Karpas-422 (cell line): ENCODE measurements around the gene FAM171A1. TPM values are rescaled to one million over a fixed set of nuclear protein-coding genes. Genes with fewer than 3 reads are reported as not detected.

ENCODE experiments used
- DNase-seq: peaks from one replicate; pipeline ENCODE4 v3.0.0-alpha.2; 2015
- H2AFZ ChIP-seq: fragments of 200-600 bp; sonication (generic); 2 replicates; pipeline ENCODE4 v1.6.1; 2014; ENCODE audit warnings: antibody characterized with exemption, low read length, mixed read lengths
- H3K27ac ChIP-seq: fragments of 200-600 bp; sonication (generic); 2 replicates; pipeline ENCODE4 v1.5.1; 2014; ENCODE audit warnings: mild to moderate bottlenecking, low read length, moderate library complexity
- H3K27me3 ChIP-seq: fragments of 200-600 bp; sonication (generic); 2 replicates; pipeline ENCODE4 v1.6.1; 2014; ENCODE audit warnings: low read length, mixed read lengths
- H3K36me3 ChIP-seq: fragments of 200-600 bp; sonication (generic); 2 replicates; pipeline ENCODE4 v1.6.1; 2014; ENCODE audit warnings: low read length, mixed read lengths; ENCODE audit not compliant: insufficient read depth
- H3K4me1 ChIP-seq: fragments of 200-600 bp; sonication (generic); 2 replicates; pipeline ENCODE4 v1.6.1; 2014; ENCODE audit warnings: mild to moderate bottlenecking, low read length, mixed read lengths
- H3K4me2 ChIP-seq: fragments of 200-600 bp; sonication (generic); 2 replicates; pipeline ENCODE4 v1.6.1; 2014; ENCODE audit warnings: low read length, low read depth, mild to moderate bottlenecking; ENCODE audit not compliant: poor library complexity, severe bottlenecking
- H3K4me3 ChIP-seq: fragments of 200-600 bp; sonication (generic); 2 replicates; pipeline ENCODE4 v1.5.1; 2014; ENCODE audit warnings: mild to moderate bottlenecking, antibody characterized with exemption, low read length, mixed read lengths
- H3K79me2 ChIP-seq: fragments of 200-600 bp; sonication (generic); 2 replicates; pipeline ENCODE4 v1.6.1; 2014; ENCODE audit warnings: mild to moderate bottlenecking, low read length, mixed read lengths
- H3K9ac ChIP-seq: fragments of 200-600 bp; sonication (generic); 2 replicates; pipeline ENCODE4 v1.6.0; 2014; ENCODE audit warnings: low read length
- H3K9me2 ChIP-seq: fragments of 200-600 bp; sonication (generic), shearing (Covaris generic); replicated peaks from 2 replicates; pipeline ENCODE4 v1.6.0; 2014; ENCODE audit warnings: mild to moderate bottlenecking, low read length, moderate library complexity; ENCODE audit not compliant: insufficient read depth
- H3K9me3 ChIP-seq: fragments of 300-700, 200-600 bp; sonication (generic); 2 replicates; pipeline ENCODE4 v1.6.1; 2014; ENCODE audit warnings: low read length, mixed read lengths
- H4K20me1 ChIP-seq: fragments of 200-600 bp; sonication (generic); 2 replicates; pipeline ENCODE4 v1.6.1; 2014; ENCODE audit warnings: mild to moderate bottlenecking, antibody characterized with exemption, low read length, low read depth; ENCODE audit not compliant: insufficient read depth
- total RNA-seq: library from RNA; depleted of rRNA; stranded (reverse); fragments of >200 nt; shearing (Covaris generic); gene quantifications from 2 replicates; pipeline ENCODE4 v1.2.3, GENCODE V29; 2014; ENCODE audit warnings: low replicate concordance

FAM171A1 gene
- total RNA-seq, 1 experiment from 2014 or later = not detected

- H3K4me2 ChIP-seq = no peak overlapping the region
- no peaks in the 10 kb centered on the region for H3K36me3 ChIP-seq
- no peaks in the 10 kb centered on the region for H3K79me2 ChIP-seq
- H3K4me1 ChIP-seq = peaks cover 9% of the 10 kb centered on the region
- H3K9me3 ChIP-seq = no peaks in the 10 kb centered on the region
- H4K20me1 ChIP-seq = no peaks in the 10 kb centered on the region
- no peak for DNase-seq
- no peaks in the 10 kb centered on the region for H3K9me2 ChIP-seq
- H3K27ac ChIP-seq = no peak overlapping the region
- H3K4me3 ChIP-seq = no peak overlapping the region
- H3K27me3 ChIP-seq = no peaks in the 10 kb centered on the region
- no peak overlapping the region for H2AFZ ChIP-seq
- H3K9ac ChIP-seq = no peak overlapping the region
Measured at GRCh38 chr10:15188603-15189002, 182.5 kb downstream of the FAM171A1 start.

- Histone ChIP-seq H3K9me2 (no peaks in the 10 kb centered on the region), H3K4me1 (no peaks in the 10 kb centered on the region; the same call in 1 of the 2 replicates), H3K79me2 (no peaks in the 10 kb centered on the region), H3K4me3 (no peak overlapping the region), H3K27ac (no peak overlapping the region), H4K20me1 (no peaks in the 10 kb centered on the region), H3K4me2 (no peak overlapping the region), H3K9me3 (no peaks in the 10 kb centered on the region), H3K36me3 (no peaks in the 10 kb centered on the region), H3K9ac (no peak overlapping the region), H2AFZ (no peak overlapping the region), H3K27me3 (no peaks in the 10 kb centered on the region)
- DNase-seq = no peak
Measured at GRCh38 chr10:15183689-15184481, 187.2 kb downstream of the FAM171A1 start.

- Histone ChIP-seq H4K20me1 (no peaks in the 10 kb centered on the region), H3K79me2 (no peaks in the 10 kb centered on the region), H3K9ac (no peak overlapping the region), H3K27ac (no peak overlapping the region), H2AFZ (no peak overlapping the region), H3K4me2 (no peak overlapping the region), H3K9me3 (no peaks in the 10 kb centered on the region), H3K36me3 (no peaks in the 10 kb centered on the region), H3K4me1 (no peaks in the 10 kb centered on the region; the same call in 1 of the 2 replicates), H3K4me3 (no peak overlapping the region), H3K9me2 (no peaks in the 10 kb centered on the region), H3K27me3 (no peaks in the 10 kb centered on the region)
- DNase-seq = no peak
Measured at GRCh38 chr10:15182540-15183207, 188.4 kb downstream of the FAM171A1 start.

- H2AFZ ChIP-seq = no peak overlapping the region
- no peak overlapping the region for H3K4me3 ChIP-seq
- no peaks in the 10 kb centered on the region for H3K79me2 ChIP-seq
- H3K27ac ChIP-seq = no peak overlapping the region
- no peak overlapping the region for H3K9ac ChIP-seq
- H4K20me1 ChIP-seq = no peaks in the 10 kb centered on the region
- no peaks in the 10 kb centered on the region; the same call in 1 of the 2 replicates for H3K4me1 ChIP-seq
- no peaks in the 10 kb centered on the region for H3K9me3 ChIP-seq
- H3K36me3 ChIP-seq = no peaks in the 10 kb centered on the region
- no peak overlapping the region for H3K4me2 ChIP-seq
- DNase-seq = no peak
- H3K9me2 ChIP-seq = no peaks in the 10 kb centered on the region
- no peaks in the 10 kb centered on the region for H3K27me3 ChIP-seq
Measured at GRCh38 chr10:15181576-15182156, 189.4 kb downstream of the FAM171A1 start.

GRCh38 chr10:15180736-15181135 is 190.4 kb downstream of the FAM171A1 start:
- no peaks in the 10 kb centered on the region for H3K79me2 ChIP-seq
- H3K27ac ChIP-seq = no peak overlapping the region
- no peaks in the 10 kb centered on the region; the same call in 1 of the 2 replicates for H3K4me1 ChIP-seq
- H3K27me3 ChIP-seq = no peaks in the 10 kb centered on the region
- H3K9ac ChIP-seq = no peak overlapping the region
- H3K36me3 ChIP-seq = no peaks in the 10 kb centered on the region
- no peak overlapping the region for H2AFZ ChIP-seq
- no peak overlapping the region for H3K4me2 ChIP-seq
- no peaks in the 10 kb centered on the region for H3K9me3 ChIP-seq
- no peak overlapping the region for H3K4me3 ChIP-seq
- H4K20me1 ChIP-seq = no peaks in the 10 kb centered on the region
- no peaks in the 10 kb centered on the region for H3K9me2 ChIP-seq
- no peak for DNase-seq

GRCh38 chr10:15176269-15176668 is 194.8 kb downstream of the FAM171A1 start:
- Histone ChIP-seq H3K4me3 (no peak overlapping the region), H4K20me1 (no peaks in the 10 kb centered on the region), H3K9me3 (no peaks in the 10 kb centered on the region), H2AFZ (no peak overlapping the region), H3K9me2 (no peaks in the 10 kb centered on the region), H3K79me2 (no peaks in the 10 kb centered on the region), H3K9ac (no peak overlapping the region), H3K4me2 (no peak overlapping the region), H3K27ac (no peak overlapping the region), H3K4me1 (no peaks in the 10 kb centered on the region), H3K36me3 (no peaks in the 10 kb centered on the region), H3K27me3 (no peaks in the 10 kb centered on the region)
- no peak for DNase-seq

- H4K20me1 ChIP-seq = no peaks in the 10 kb centered on the region
- H3K27me3 ChIP-seq = no peaks in the 10 kb centered on the region
- H3K9me3 ChIP-seq = no peaks in the 10 kb centered on the region
- no peaks in the 10 kb centered on the region for H3K9me2 ChIP-seq
- no peak overlapping the region for H3K27ac ChIP-seq
- no peaks in the 10 kb centered on the region for H3K36me3 ChIP-seq
- no peak overlapping the region for H3K9ac ChIP-seq
- no peaks in the 10 kb centered on the region for H3K79me2 ChIP-seq
- H2AFZ ChIP-seq = no peak overlapping the region
- no peak overlapping the region for H3K4me3 ChIP-seq
- no peak for DNase-seq
- no peak overlapping the region for H3K4me2 ChIP-seq
- H3K4me1 ChIP-seq = no peaks in the 10 kb centered on the region
Measured at GRCh38 chr10:15175587-15175986, 195.5 kb downstream of the FAM171A1 start.

DNA sequence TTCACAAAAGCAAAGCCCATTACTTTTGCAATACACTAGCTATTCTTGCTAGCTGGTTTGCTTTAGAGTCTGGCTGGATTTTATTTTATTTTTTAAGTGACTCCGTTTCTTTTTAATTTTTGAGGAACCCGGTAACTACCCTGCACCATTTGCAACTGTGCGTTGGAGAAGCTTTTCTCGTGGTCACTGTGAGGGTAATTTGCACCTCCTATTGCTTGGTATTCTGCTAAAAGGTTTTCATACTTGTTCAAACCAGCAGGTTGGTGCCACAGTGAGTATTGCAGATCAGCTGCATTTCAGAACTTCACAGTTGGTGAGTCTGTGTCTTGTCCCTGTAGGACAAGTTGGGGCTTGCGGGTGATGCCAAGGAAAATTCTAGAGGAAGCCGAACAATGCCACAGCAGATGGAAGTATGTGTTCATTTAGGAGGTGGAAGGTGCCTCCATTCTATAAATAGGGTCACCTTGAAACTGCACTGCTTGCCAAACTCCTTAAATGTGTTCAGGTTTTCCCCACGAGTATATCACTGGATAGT is 198.7 kb downstream of the FAM171A1 start:
- Histone ChIP-seq H3K9me2 (no peaks in the 10 kb centered on the region), H3K4me1 (peaks cover 13% of the 10 kb centered on the region), H3K4me2 (no peak overlapping the region), H4K20me1 (no peaks in the 10 kb centered on the region), H3K4me3 (no peak overlapping the region), H3K36me3 (no peaks in the 10 kb centered on the region), H3K27ac (no peak overlapping the region), H3K27me3 (no peaks in the 10 kb centered on the region), H3K9ac (no peak overlapping the region), H3K79me2 (no peaks in the 10 kb centered on the region), H3K9me3 (no peaks in the 10 kb centered on the region), H2AFZ (no peak overlapping the region)
- no peak for DNase-seq
